ENCODE results near the gene HACD3.

The HACD3 gene

GRCh38 chr15:65558336-65558735 lies 28.1 kb downstream of the HACD3 start:
- peak; percentile 14 for DNase-seq (ENCODE audit: extremely low read depth, low read depth)
- TF ChIP-seq CTCF (IDR thresholded peaks at IDR 0.05; ENCODE audit: low read depth, low read length, missing control alignments): no peak
- no peak overlapping the region for H3K4me3 ChIP-seq (replicated peaks; ENCODE audit: low read depth, low read length)

GRCh38 chr15:65558997-65559760 lies 28.9 kb downstream of the HACD3 start:
- DNase-seq (ENCODE audit: extremely low read depth, low read depth): no peak
- no peak overlapping the region for H3K4me3 ChIP-seq (replicated peaks; ENCODE audit: low read depth, low read length)
- no peak for TF ChIP-seq CTCF (IDR thresholded peaks at IDR 0.05; ENCODE audit: low read depth, low read length, missing control alignments)

GRCh38 chr15:65559941-65560340 lies 29.7 kb downstream of the HACD3 start:
- no peak for DNase-seq (ENCODE audit: extremely low read depth, low read depth)
- TF ChIP-seq CTCF (IDR thresholded peaks at IDR 0.05; ENCODE audit: low read depth, low read length, missing control alignments): no peak
- H3K4me3 ChIP-seq (replicated peaks; ENCODE audit: low read depth, low read length): no peak overlapping the region

- H3K4me3 ChIP-seq (replicated peaks; ENCODE audit: low read depth, low read length): no peak overlapping the region
- TF ChIP-seq CTCF (IDR thresholded peaks at IDR 0.05; ENCODE audit: low read depth, low read length, missing control alignments): no peak
- DNase-seq (ENCODE audit: extremely low read depth, low read depth): no peak
Observed at GRCh38 chr15:65561934-65562333, 31.7 kb downstream of the HACD3 start.

GRCh38 chr15:65569728-65570127 lies 39.5 kb downstream of the HACD3 start:
- H3K4me3 ChIP-seq (replicated peaks; ENCODE audit: low read depth, low read length): no peak overlapping the region
- DNase-seq (ENCODE audit: extremely low read depth, low read depth): no peak
- TF ChIP-seq CTCF (IDR thresholded peaks at IDR 0.05; ENCODE audit: low read depth, low read length, missing control alignments): no peak

- no peak for TF ChIP-seq CTCF (IDR thresholded peaks at IDR 0.05; ENCODE audit: low read depth, low read length, missing control alignments)
- no peak for DNase-seq (ENCODE audit: extremely low read depth, low read depth)
Observed at GRCh38 chr15:65571971-65572370, 41.7 kb downstream of the HACD3 start.

GRCh38 chr15:65576664-65577063 lies 46.4 kb downstream of the HACD3 start:
- DNase-seq (ENCODE audit: extremely low read depth, low read depth): no peak

More at GRCh38 chr15:65571971-65572370, 41.7 kb downstream of the HACD3 start:
- H3K4me3 ChIP-seq (replicated peaks; ENCODE audit: low read depth, low read length): no peak overlapping the region

More at GRCh38 chr15:65576664-65577063, 46.4 kb downstream of the HACD3 start:
- no peak for TF ChIP-seq CTCF (IDR thresholded peaks at IDR 0.05; ENCODE audit: low read depth, low read length, missing control alignments)
- H3K4me3 ChIP-seq (replicated peaks; ENCODE audit: low read depth, low read length): no peak overlapping the region
